Subcutaneous abdominal adipose tissue (tissue), 5 donors: ENCODE measurements around the gene YIPF3.

Experiments used
- H3K27ac ChIP-seq: one replicate; pipeline ENCODE4 v1.7.0; 2013; ENCODE audit warnings: low read depth, mild to moderate bottlenecking, inconsistent platforms, low read length, moderate library complexity
- H3K27me3 ChIP-seq, 5 donors: one replicate each; pipeline ENCODE4 v1.7.0; 2013; ENCODE audit warnings: low read length in 5 of 5, inconsistent platforms in 1 of 5; ENCODE audit not compliant: control insufficient read depth in 5 of 5, insufficient read depth in 4 of 5
- H3K36me3 ChIP-seq, 5 donors: one replicate each; pipeline ENCODE4 v1.7.0; 2013; ENCODE audit warnings: low read length in 5 of 5; ENCODE audit not compliant: control insufficient read depth in 5 of 5, insufficient read depth in 5 of 5
- H3K4me1 ChIP-seq, 5 donors: one replicate each; pipeline ENCODE4 v1.7.0; 2013; ENCODE audit warnings: low read length in 5 of 5, mild to moderate bottlenecking in 3 of 5, moderate library complexity in 1 of 5; ENCODE audit not compliant: control insufficient read depth in 5 of 5, insufficient read depth in 5 of 5
- H3K4me3 ChIP-seq, 5 donors: one replicate each; pipeline ENCODE4 v1.7.0; 2013; ENCODE audit warnings: low read length in 5 of 5, low read depth in 1 of 5
- H3K9ac ChIP-seq, 5 donors: one replicate each; pipeline ENCODE4 v1.7.0; 2013; ENCODE audit warnings: low read length in 5 of 5, mild to moderate bottlenecking in 4 of 5, moderate library complexity in 3 of 5
- H3K9me3 ChIP-seq, 5 donors: one replicate each; pipeline ENCODE4 v1.7.0; 2013; ENCODE audit warnings: low read length in 5 of 5; ENCODE audit not compliant: control insufficient read depth in 5 of 5
- donor health status: healthy.
- donor health status: healthy.
- donor health status: healthy.
- donor health status: healthy.
- donor health status: healthy.

The YIPF3 gene

GRCh38 chr6:43494321-43494720 lies 22.4 kb downstream of the YIPF3 start:
- Histone ChIP-seq H3K27me3 (no peaks in the 10 kb centered on the region), H3K4me3 (no peak overlapping the region), H3K9me3 (no peaks in the 10 kb centered on the region), H3K27ac (no peak overlapping the region), H3K4me1 (peaks cover 5 to 35% (median 12%) of the 10 kb centered on the region in 5 donors), H3K36me3 (peaks cover 0 to 31% (median 26%) of the 10 kb centered on the region in 5 donors), H3K9ac (no peak overlapping the region)

- Histone ChIP-seq H3K36me3 (peaks cover 0 to 27% (median 21%) of the 10 kb centered on the region in 5 donors), H3K27ac (no peak overlapping the region), H3K4me3 (no peak overlapping the region), H3K4me1 (peaks cover 4 to 30% (median 12%) of the 10 kb centered on the region in 5 donors), H3K9ac (no peak overlapping the region), H3K27me3 (no peaks in the 10 kb centered on the region), H3K9me3 (no peaks in the 10 kb centered on the region)
Observed at GRCh38 chr6:43493833-43494232, 22.9 kb downstream of the YIPF3 start.

- Histone ChIP-seq H3K4me1 (peaks cover 4 to 26% (median 12%) of the 10 kb centered on the region in 5 donors), H3K27ac (no peak overlapping the region), H3K36me3 (peaks cover 0 to 21% (median 15%) of the 10 kb centered on the region in 5 donors), H3K9ac (no peak overlapping the region), H3K4me3 (no peak overlapping the region), H3K9me3 (no peaks in the 10 kb centered on the region), H3K27me3 (no peaks in the 10 kb centered on the region)
Observed at GRCh38 chr6:43493230-43493629, 23.5 kb downstream of the YIPF3 start.

GRCh38 chr6:43492673-43493072 lies 24.1 kb downstream of the YIPF3 start:
- no peaks in the 10 kb centered on the region for H3K27me3 ChIP-seq
- no peaks in the 10 kb centered on the region for H3K9me3 ChIP-seq
- no peak overlapping the region for H3K4me3 ChIP-seq
- peaks cover 4 to 26% (median 12%) of the 10 kb centered on the region in 5 donors for H3K4me1 ChIP-seq
- no peak overlapping the region for H3K9ac ChIP-seq
- H3K27ac ChIP-seq, result no peak overlapping the region
- peaks cover 0 to 16% (median 10%) of the 10 kb centered on the region in 5 donors for H3K36me3 ChIP-seq

- Histone ChIP-seq H3K4me3 (no peak overlapping the region), H3K9ac (peak overlapping the region in 1 of 5 donors; percentile 1), H3K27me3 (no peaks in the 10 kb centered on the region)
Observed at GRCh38 chr6:43491750-43492661, 24.7 kb downstream of the YIPF3 start.

GRCh38 chr6:43490523-43490939 lies 26.2 kb downstream of the YIPF3 start:
- H3K27me3 ChIP-seq, result no peaks in the 10 kb centered on the region
- peaks cover 4 to 27% (median 12%) of the 10 kb centered on the region in 5 donors for H3K4me1 ChIP-seq
- no peak overlapping the region for H3K4me3 ChIP-seq
- H3K9me3 ChIP-seq, result no peaks in the 10 kb centered on the region
- H3K27ac ChIP-seq, result no peak overlapping the region
- H3K9ac ChIP-seq, result peak overlapping the region in 1 of 5 donors; percentile 30
- peaks cover 2 to 15% (median 8%) of the 10 kb centered on the region in 5 donors for H3K36me3 ChIP-seq

More at GRCh38 chr6:43491750-43492661, 24.7 kb downstream of the YIPF3 start:
- H3K9me3 ChIP-seq, result no peaks in the 10 kb centered on the region
- peaks cover 4 to 23% (median 12%) of the 10 kb centered on the region in 5 donors for H3K4me1 ChIP-seq
- peaks cover 0 to 12% (median 3%) of the 10 kb centered on the region in 5 donors for H3K36me3 ChIP-seq
- H3K27ac ChIP-seq, result no peak overlapping the region

- Histone ChIP-seq H3K4me3 (no peak overlapping the region), H3K27me3 (no peaks in the 10 kb centered on the region), H3K36me3 (peaks cover 3 to 15% (median 12%) of the 10 kb centered on the region in 5 donors), H3K27ac (no peak overlapping the region), H3K4me1 (peaks cover 2 to 24% (median 12%) of the 10 kb centered on the region in 5 donors), H3K9ac (no peak overlapping the region), H3K9me3 (no peaks in the 10 kb centered on the region)
Observed at GRCh38 chr6:43489277-43490072, 27.3 kb downstream of the YIPF3 start.

GRCh38 chr6:43488667-43489276 lies 28.0 kb downstream of the YIPF3 start:
- H3K36me3 ChIP-seq, result peaks cover 3 to 15% (median 12%) of the 10 kb centered on the region in 5 donors
- H3K4me1 ChIP-seq, result peaks cover 2 to 24% (median 12%) of the 10 kb centered on the region in 5 donors
- H3K27ac ChIP-seq, result no peak overlapping the region
- H3K9me3 ChIP-seq, result no peaks in the 10 kb centered on the region
- H3K27me3 ChIP-seq, result no peaks in the 10 kb centered on the region
- no peak overlapping the region for H3K4me3 ChIP-seq
- H3K9ac ChIP-seq, result no peak overlapping the region

- no peak overlapping the region for H3K27ac ChIP-seq
Observed at GRCh38 chr6:43481591-43482236, 35.0 kb downstream of the YIPF3 start.

More at GRCh38 chr6:43481591-43482236, 35.0 kb downstream of the YIPF3 start:
- no peaks in the 10 kb centered on the region for H3K9me3 ChIP-seq
- H3K36me3 ChIP-seq, result peaks cover 0 to 7% (median 4%) of the 10 kb centered on the region in 5 donors
- peak overlapping the region in 1 of 5 donors; percentile 4 for H3K9ac ChIP-seq
- H3K4me3 ChIP-seq, result no peak overlapping the region
- H3K27me3 ChIP-seq, result no peaks in the 10 kb centered on the region
- peaks cover 5 to 25% (median 16%) of the 10 kb centered on the region in 5 donors for H3K4me1 ChIP-seq
